NB4 (cell line): ENCODE results near the gene GEMIN4.

ENCODE experiments used
- DNase-seq: peaks from one replicate; pipeline ENCODE4 v3.0.0; 2010; ENCODE audit warnings: low read depth
- H3K4me3 ChIP-seq: one replicate; pipeline ENCODE4 v1.5.1; 2011; ENCODE audit warnings: mild to moderate bottlenecking, low read depth, low read length, moderate library complexity
- CTCF ChIP-seq: IDR thresholded peaks from one replicate; pipeline ENCODE4 v1.5.1; 2012; ENCODE audit warnings: low read depth, low read length
- MAX ChIP-seq: IDR thresholded peaks from 2 replicates; pipeline ENCODE4 v1.6.1; 2011; ENCODE audit warnings: low read depth, low read length
- MYC ChIP-seq: IDR thresholded peaks from 2 replicates; pipeline ENCODE4 v1.6.1; 2011; ENCODE audit warnings: low read depth, low read length
- POLR2A ChIP-seq: IDR thresholded peaks from 2 replicates; pipeline ENCODE4 v1.6.1; 2011; ENCODE audit warnings: mild to moderate bottlenecking; ENCODE audit not compliant: insufficient read length; ENCODE audit errors: extremely low read depth

The GEMIN4 gene

DNA sequence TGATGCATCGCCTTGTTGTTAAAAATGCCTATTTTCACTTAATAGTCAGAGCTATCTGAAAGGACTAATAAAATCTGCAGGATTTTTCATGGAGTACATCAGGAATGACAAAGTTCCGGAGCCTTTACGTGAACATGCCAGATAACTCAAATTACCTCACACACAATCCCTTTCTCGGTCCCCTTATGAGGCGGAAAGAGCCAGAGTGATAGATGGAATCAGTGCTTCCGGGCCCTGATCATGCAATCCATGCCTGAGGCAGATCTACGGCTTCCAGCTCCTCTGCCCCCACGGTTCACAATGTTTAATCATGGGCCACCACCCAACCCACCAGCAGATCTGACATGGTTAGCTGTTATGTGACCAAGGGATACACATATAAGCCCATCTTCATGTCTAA, 54.4 kb downstream of the GEMIN4 start:
- no peak for DNase-seq
- no peak overlapping the region for H3K4me3 ChIP-seq
- TF ChIP-seq MYC (no peak), MAX (no peak), POLR2A (no peak), CTCF (no peak)

DNA sequence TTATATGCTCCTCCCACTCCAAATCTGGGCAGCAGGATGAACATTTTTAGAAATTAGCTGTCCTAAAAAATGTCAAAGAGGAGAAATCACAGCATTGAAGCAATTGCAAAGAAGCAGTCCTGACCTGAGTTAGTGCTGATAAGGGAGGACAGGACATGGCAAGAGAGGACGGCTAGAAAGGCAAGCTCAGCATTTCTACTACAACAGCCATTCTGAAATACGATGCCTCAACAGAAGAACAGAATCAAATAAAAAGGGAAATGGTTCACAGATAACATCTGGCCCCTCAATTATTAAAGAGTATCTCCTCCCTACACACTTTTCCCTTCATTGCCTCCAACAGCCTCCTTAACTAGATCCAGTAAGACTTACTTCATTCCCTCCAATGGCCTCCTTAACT, 55.7 kb downstream of the GEMIN4 start:
- TF ChIP-seq MYC (no peak), POLR2A (no peak), MAX (no peak), CTCF (no peak)
- H3K4me3 ChIP-seq, result no peak overlapping the region
- DNase-seq, result no peak
